Measurements from ENCODE around the gene KCNN3.

DNA sequence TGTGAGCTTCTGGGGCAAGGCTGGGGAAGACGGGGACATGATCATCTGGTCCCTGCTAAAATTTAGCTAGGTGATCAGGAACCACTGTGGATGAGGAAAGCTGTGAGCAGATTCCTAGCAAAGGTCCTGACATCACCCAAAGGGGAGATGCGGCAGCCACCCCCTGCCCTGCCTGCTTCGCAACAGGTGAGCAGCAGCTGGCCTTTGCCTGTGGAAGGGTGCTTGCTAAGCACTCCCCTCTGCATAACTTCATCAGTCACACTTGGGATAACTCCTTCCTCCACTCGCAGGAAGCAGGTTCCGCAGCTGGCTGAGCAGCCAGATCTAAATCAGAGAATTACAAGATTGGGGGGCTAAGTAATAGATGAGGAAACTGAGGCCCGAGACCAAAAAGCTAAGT lies 51.2 kb downstream of the KCNN3 start:
- TF ChIP-seq PAX5 (IDR thresholded peaks at IDR 0.05; ENCODE audit: insufficient read depth, low read length, severe bottlenecking) (no peak), POLR2A (IDR thresholded peaks at IDR 0.05; ENCODE audit: low read depth, low read length) (no peak), POLR2AphosphoS5 (IDR thresholded peaks at IDR 0.05; ENCODE audit: low read depth, low read length) (no peak), SPI1 (IDR thresholded peaks at IDR 0.05; ENCODE audit: low read depth, low read length) (no peak), TAF1 (IDR thresholded peaks at IDR 0.05; ENCODE audit: low read depth, low read length) (no peak)

All from GM12891 (cell line).